Measurements from ENCODE around the gene FBLN1.

GRCh38 chr22:45581549-45582080 lies 78.9 kb downstream of the FBLN1 start:
- no peak for TF ChIP-seq CTCF (IDR thresholded peaks at IDR 0.05)
- TF ChIP-seq POLR2A (IDR thresholded peaks at IDR 0.05) = no peak
